Hepatocyte (in vitro differentiated cells): ENCODE measurements around the gene S100G. TPM values are rescaled to one million over a fixed set of nuclear protein-coding genes. Genes with fewer than 3 reads are reported as not detected.
"Not testable (repeated sequence)": the region's sequence is repeated elsewhere in the genome, so short reads cannot be mapped to it uniquely, and the experiment has no call there.

Source experiments
- DNase-seq: peaks from one replicate; pipeline ENCODE4 v3.0.0-alpha.2; 2016; ENCODE audit warnings: low spot score
- H2AFZ ChIP-seq: fragments of 200-600 bp; sonication (generic); 2 replicates; pipeline ENCODE4 v1.6.0; 2016; ENCODE audit warnings: antibody characterized with exemption, mild to moderate bottlenecking
- H3K27ac ChIP-seq: fragments of 200-600 bp; sonication (generic); 2 replicates; pipeline ENCODE4 v1.5.1; 2016; ENCODE audit warnings: mild to moderate bottlenecking
- H3K27me3 ChIP-seq: fragments of 200-600 bp; sonication (generic); 2 replicates; pipeline ENCODE4 v1.6.1; 2016
- H3K36me3 ChIP-seq: fragments of 200-600 bp; sonication (generic); replicated peaks from 2 replicates; pipeline ENCODE4 v1.5.1; 2016; ENCODE audit warnings: low read depth; ENCODE audit not compliant: insufficient read depth
- H3K4me1 ChIP-seq: fragments of 200-600 bp; sonication (generic); 2 replicates; pipeline ENCODE4 v1.5.1; 2016; ENCODE audit warnings: mild to moderate bottlenecking, moderate library complexity; ENCODE audit not compliant: insufficient read depth
- H3K4me2 ChIP-seq: fragments of 200-600 bp; sonication (generic); 2 replicates; pipeline ENCODE4 v1.6.0; 2016
- H3K4me3 ChIP-seq: fragments of 200-600 bp; sonication (generic); 2 replicates; pipeline ENCODE4 v1.5.1; 2016; ENCODE audit warnings: mild to moderate bottlenecking
- H3K79me2 ChIP-seq: fragments of 200-600 bp; sonication (generic); 2 replicates; pipeline ENCODE4 v1.6.0; 2017; ENCODE audit warnings: mild to moderate bottlenecking
- H3K9me2 ChIP-seq: fragments of 200-600 bp; sonication (generic); replicated peaks from 2 replicates; pipeline ENCODE4 v1.6.0; 2017; ENCODE audit warnings: mild to moderate bottlenecking; ENCODE audit not compliant: insufficient read depth
- H3K9me3 ChIP-seq: fragments of 200-600 bp; sonication (generic); 2 replicates; pipeline ENCODE4 v1.5.1; 2016; ENCODE audit warnings: low read depth, mild to moderate bottlenecking
- H4K20me1 ChIP-seq: fragments of 200-600 bp; sonication (generic); 2 replicates; pipeline ENCODE4 v1.6.0; 2016; ENCODE audit warnings: mild to moderate bottlenecking; ENCODE audit not compliant: insufficient read depth, poor library complexity, severe bottlenecking
- CTCF ChIP-seq: fragments of 200-600 bp; sonication (generic); IDR thresholded peaks from 2 replicates; pipeline ENCODE4 v1.5.1; 2016; ENCODE audit warnings: antibody characterized with exemption, mild to moderate bottlenecking; ENCODE audit not compliant: poor library complexity
- EZH2 ChIP-seq: fragments of 200-600 bp; sonication (generic); IDR thresholded peaks from 2 replicates; pipeline ENCODE4 v1.6.1; 2016; ENCODE audit warnings: antibody characterized with exemption, mild to moderate bottlenecking, borderline replicate concordance
- EZH2phosphoT487 ChIP-seq: fragments of 200-600 bp; sonication (generic); IDR thresholded peaks from one replicate; pipeline ENCODE4 v1.6.1; 2018; ENCODE audit warnings: antibody characterized with exemption, mild to moderate bottlenecking, low read depth, moderate library complexity; ENCODE audit not compliant: unreplicated experiment, severe bottlenecking
- WGBS: methylation state at CpG from one replicate; pipeline ENCODE4 v1.1.6; 2016; ENCODE audit warnings: low lambda C conversion rate; ENCODE audit errors: missing lambda C conversion rate; 5-methylcytosine and 5-hydroxymethylcytosine counted together
- polyA plus RNA-seq: library from polyadenylated mRNA; unstranded; fragments of >200 nt; fragmentation: Nextera tagmentation; extraction: Ambion mirVana; gene quantifications from 2 replicates; pipeline ENCODE4 v1.2.1, GENCODE V29; 2016
- total RNA-seq: library from RNA; depleted of rRNA; stranded (reverse); fragments of >200 nt; gene quantifications from 2 replicates; pipeline ENCODE4 v1.2.3, GENCODE V29; 2014

S100G gene
- total RNA-seq (35.3 and 51.1 TPM in 2 replicates), polyA plus RNA-seq (4.1 and 8.1 TPM in 2 replicates)

- Histone ChIP-seq H3K4me3 (no peak within 1 kb of the TSS), H3K27me3 (no peaks in the 10 kb centered on the region), H3K9me3 (no peaks in the 10 kb centered on the region), H4K20me1 (no peaks in the 10 kb centered on the region), H3K79me2 (peaks cover 3% of the 10 kb centered on the region), H3K27ac (peak within 1 kb of the TSS; percentile 15), H3K9me2 (no peaks in the 10 kb centered on the region), H3K4me2 (no peak within 1 kb of the TSS), H3K4me1 (peaks cover 4% of the 10 kb centered on the region), H3K36me3 (no peaks in the 10 kb centered on the region), H2AFZ (no peak within 1 kb of the TSS)
- TF ChIP-seq CTCF (no peak), EZH2 (no peak), EZH2phosphoT487 (no peak)
- 81% methylated on average over 4 of the region's 4 CpGs for WGBS
- DNase-seq, result no peak
Observed at GRCh38 chrX:16649858-16650257, at the start of gene S100G. Gene S100G, plus strand, starts transcription at chrX:16650158. Its CDS starts 849 bp downstream, at chrX:16651007.

GRCh38 chrX:16601885-16602284 lies 48.1 kb upstream of the S100G start:
- TF ChIP-seq CTCF, result no peak
- TF ChIP-seq EZH2phosphoT487, result no peak
- no peak for TF ChIP-seq EZH2
- Histone ChIP-seq H3K27ac (no peak overlapping the region), H3K9me3 (no peaks in the 10 kb centered on the region), H2AFZ (no peak overlapping the region), H3K4me1 (peaks cover 27% of the 10 kb centered on the region), H3K27me3 (no peaks in the 10 kb centered on the region), H3K9me2 (no peaks in the 10 kb centered on the region), H3K4me3 (no peak overlapping the region), H3K79me2 (peaks cover 5% of the 10 kb centered on the region), H4K20me1 (no peaks in the 10 kb centered on the region), H3K4me2 (no peak overlapping the region), H3K36me3 (no peaks in the 10 kb centered on the region)
- DNase-seq, result no peak
- 90% methylated on average over 4 of the region's 4 CpGs for WGBS

- not testable (repeated sequence) for H2AFZ ChIP-seq, H3K79me2 ChIP-seq, DNase-seq, H3K4me3 ChIP-seq, H4K20me1 ChIP-seq, H3K36me3 ChIP-seq, H3K27me3 ChIP-seq, H3K9me3 ChIP-seq, H3K9me2 ChIP-seq
- H3K4me1 ChIP-seq, result peaks cover 27% of the 10 kb centered on the region
- H3K4me2 ChIP-seq, result peak overlapping the region; percentile 53
- peak overlapping the region; percentile 92 for H3K27ac ChIP-seq
- WGBS, result 97% methylated on average over 6 of the region's 6 CpGs
Observed at GRCh38 chrX:16603235-16603634, 46.7 kb upstream of the S100G start.

- Histone ChIP-seq H3K27me3 (no peaks in the 10 kb centered on the region), H3K79me2 (peaks cover 5% of the 10 kb centered on the region), H3K4me3 (no peak overlapping the region), H3K4me2 (peak overlapping the region; percentile 53), H3K27ac (peak overlapping the region; percentile 92), H3K36me3 (no peaks in the 10 kb centered on the region), H3K9me3 (no peaks in the 10 kb centered on the region), H3K4me1 (peaks cover 27% of the 10 kb centered on the region), H4K20me1 (no peaks in the 10 kb centered on the region), H2AFZ (peak overlapping the region; percentile 42), H3K9me2 (no peaks in the 10 kb centered on the region)
- DNase-seq, result peak; percentile 30
- WGBS, result 86% methylated on average over 4 of the region's 4 CpGs
- TF ChIP-seq CTCF (no peak), EZH2phosphoT487 (no peak), EZH2 (no peak)
Observed at GRCh38 chrX:16603822-16604221, 46.1 kb upstream of the S100G start.
